ENCODE measurements around the gene EIF1AD.

EIF1AD gene

DNA sequence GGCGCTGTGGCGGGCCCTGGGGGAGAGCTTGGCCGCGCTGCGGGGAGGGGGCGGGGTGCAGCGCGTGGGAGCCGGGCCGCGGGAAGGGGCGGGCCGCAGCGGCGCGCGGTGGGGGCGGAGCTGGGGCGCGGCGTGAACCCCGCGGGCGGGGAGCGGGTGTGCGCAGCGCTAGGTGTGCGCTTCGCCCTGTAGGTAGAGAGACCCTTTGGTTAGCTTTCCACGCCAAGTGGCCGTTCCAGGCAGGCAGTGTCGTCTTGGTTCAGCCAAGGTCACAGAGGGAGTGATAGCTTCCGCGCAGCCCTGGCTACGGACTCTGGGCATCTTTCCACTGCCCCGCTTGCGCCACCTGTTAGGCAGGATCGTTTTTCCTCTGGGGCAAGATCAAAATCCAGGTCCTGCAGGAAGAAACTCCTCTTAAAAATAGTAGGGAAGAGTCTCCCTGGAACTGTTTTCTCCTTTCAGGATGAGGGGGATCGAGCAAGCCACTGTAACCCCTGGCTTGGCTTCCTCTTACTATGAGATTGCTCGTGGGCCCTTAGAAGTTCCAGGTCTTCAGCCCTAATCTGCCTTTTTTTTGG is 780 bp upstream of the EIF1AD start:
- DNase-seq: peak; percentile 39

DNA sequence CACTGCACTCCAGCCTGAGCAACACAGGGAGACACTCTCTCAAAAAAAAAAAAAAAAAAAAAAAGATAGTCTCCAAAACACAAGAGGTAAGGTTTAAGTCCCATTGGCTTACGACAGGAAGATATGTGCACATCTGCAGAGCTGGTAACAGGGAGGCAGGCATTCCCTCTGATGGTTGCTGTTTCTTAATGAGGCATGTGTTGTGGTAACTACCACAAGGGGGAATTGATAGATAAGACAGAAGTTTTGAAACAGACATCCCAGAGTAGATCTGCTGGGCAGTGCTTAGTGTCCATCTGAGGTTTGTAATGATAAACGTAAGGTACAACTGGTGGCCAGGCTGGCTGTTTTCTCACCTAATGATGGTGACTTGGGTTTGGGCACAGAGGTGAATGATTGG is 4.7 kb downstream of the EIF1AD start:
- no peak for DNase-seq

DNA sequence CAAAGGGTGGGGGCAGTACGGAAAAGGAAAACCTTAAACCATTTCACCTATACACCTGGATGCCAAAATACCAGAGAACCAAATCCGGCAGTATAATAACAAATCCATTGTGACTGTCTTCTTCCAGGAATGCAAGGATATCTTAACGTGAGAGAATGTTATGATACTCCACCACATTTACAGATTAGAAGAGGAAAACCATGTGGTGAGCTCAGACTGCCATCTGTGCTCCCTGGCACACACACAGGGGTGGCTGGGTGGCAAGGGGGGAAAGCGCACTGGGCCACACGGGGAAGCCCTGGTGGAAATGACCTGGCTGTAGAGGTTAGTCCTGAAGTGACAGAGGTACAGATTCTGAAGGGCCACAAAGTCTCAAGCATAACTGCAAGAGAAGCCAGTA is 9.9 kb downstream of the EIF1AD start:
- DNase-seq: no peak

DNA sequence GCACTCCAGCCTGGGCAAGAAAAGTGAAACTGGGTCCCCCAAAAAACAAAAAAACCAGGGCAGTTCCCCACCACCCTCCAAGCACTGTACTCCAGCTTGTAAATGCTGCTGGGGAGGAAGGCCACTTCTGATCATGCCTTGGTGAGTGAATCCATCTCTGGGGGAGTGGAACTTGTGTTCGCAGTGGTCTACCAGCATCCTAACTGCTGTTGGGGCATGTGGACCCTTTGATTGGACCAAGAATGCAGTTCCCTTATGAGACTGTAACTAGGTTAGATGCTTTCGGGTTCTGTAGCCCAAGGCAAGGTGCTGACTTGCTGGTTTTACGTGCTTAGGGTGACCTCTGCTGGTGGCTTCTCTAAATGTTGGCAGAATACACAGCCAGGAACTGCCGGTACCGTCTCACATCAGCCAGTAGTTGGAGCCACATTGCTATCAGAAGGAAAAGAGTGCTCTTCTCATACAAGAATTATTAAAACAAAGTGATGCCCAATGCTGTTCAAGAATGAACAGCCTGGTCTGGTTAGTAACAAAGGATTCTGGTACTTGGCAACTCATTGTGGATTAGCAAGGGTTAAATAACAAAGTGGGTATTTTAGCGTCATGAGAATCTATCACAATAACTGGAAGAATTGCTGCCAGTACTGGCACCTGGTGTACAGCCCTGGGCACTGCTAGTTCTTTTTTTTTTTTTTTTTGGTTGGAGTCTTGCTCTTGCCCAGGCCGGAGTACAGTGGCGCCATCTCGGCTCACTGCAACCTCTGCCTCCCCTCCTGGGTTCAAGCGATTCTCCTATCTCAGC is 13.0 kb downstream of the EIF1AD start:
- peak; percentile 65 for DNase-seq

DNA sequence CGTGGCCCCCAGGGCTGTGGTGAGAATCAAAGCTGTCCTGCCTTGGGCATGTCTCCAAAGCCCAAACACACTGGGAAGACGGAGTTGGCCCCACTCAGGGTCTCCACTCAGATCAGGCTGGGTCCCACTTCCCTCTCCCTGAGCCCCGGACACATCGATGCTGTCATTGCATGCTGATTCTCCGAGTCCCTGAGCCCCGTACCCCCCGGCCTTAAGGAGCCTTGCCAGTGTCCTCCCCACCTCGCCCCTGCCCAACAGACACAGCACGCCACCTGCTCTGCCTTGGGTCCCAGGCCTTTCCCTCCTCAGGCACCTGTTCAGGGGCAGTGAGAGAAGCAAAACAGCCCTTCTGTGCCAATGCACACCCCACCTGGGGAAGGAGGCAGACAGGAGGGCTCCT is 14.6 kb downstream of the EIF1AD start:
- no peak for DNase-seq

DNA sequence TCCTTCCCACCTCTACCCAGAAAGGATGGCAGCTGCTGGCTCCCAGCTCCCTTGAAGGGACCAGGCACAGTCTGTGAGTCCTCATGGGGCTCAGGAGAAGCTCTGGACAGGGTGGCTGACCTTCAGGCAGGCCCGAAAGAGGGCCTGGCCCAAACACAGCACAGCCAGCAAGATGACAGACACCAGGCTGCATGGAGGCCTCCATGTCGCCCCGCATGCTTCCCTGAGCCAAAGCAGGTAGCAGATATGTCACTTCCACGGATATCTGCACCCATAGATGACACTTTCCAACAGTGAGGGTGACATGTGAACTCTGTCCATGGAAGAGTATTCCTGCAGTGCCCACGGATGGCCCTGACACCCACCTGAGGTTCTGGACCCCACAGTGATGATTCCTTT is 18.4 kb downstream of the EIF1AD start:
- no peak for DNase-seq

DNA sequence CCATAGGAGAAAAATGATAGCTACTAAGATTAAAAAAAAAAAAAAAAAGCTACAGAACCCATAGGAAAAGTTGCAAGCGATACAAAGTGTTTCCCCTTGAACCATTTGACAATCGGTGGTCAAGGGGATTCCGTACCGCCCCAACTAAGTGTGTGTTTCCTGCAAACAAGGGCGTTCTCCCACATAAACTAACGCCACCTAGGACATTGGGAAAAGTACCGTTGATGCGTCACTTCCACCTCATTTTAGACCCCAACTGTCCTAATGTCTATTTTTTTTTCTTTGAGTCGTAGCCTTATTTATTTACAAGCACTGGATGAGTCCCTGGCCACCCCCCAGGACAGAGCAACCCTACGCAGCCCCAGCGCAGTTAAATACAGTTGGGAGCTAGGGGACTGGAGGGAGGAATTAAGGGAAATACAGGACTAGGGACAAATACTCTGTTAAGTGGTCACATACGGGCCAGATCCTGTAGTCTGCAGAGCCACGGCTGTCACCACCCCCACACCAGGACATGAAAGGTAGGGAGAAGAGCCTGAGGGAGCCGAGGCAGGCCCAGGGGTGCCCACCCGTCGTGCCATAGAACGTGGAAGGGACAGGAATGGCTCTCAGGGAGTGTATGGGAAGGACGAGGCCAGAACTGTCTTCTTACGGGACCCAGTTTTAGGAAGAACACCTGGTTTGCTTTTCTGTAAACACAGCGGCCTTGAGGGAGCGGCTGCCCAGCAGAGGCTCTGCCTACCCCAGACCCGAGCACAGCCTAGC is 19.0 kb downstream of the EIF1AD start:
- no peak for DNase-seq

DNA sequence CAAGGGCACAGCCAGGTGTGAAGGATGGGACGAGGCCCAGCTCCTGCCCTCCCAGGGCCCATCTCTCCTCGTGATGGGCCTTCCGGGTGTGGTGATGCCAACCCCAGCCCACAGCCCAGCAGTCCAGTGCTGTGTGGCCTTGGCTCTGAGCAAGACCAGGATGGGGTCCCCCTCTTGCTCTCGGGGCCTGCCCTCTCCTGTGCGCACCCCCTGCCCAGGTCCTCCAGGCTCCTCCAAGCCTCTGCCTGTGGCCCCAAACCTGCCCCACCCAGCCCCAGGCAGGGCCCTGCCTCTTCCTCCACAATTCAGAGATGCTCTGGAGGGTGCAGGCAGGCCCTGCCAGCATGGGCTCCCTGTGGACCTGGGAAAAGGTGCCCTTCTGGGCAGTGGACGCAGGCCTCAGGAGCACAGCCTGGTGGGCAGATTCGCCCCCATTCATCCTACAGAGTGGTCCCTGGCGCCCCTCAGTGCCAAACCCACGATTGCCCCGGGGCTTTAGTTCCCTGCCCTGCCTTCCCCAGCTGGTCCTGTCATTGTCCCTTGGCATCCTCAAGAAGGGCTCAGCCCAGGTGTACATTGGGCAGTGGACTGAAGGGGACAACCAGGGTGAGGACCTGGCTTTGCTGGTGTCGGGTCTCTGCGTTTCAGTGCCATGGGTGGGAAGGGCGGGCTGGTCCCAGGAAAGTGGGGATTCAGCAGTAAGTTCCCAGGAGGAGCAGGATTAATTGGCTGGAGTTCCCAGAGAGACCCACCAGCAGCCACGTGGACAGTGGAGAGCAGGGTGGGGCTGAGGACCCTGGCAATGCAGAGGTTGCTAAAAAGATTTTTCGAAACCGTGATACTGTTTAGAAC is 19.8 kb downstream of the EIF1AD start:
- no peak for DNase-seq

DNA sequence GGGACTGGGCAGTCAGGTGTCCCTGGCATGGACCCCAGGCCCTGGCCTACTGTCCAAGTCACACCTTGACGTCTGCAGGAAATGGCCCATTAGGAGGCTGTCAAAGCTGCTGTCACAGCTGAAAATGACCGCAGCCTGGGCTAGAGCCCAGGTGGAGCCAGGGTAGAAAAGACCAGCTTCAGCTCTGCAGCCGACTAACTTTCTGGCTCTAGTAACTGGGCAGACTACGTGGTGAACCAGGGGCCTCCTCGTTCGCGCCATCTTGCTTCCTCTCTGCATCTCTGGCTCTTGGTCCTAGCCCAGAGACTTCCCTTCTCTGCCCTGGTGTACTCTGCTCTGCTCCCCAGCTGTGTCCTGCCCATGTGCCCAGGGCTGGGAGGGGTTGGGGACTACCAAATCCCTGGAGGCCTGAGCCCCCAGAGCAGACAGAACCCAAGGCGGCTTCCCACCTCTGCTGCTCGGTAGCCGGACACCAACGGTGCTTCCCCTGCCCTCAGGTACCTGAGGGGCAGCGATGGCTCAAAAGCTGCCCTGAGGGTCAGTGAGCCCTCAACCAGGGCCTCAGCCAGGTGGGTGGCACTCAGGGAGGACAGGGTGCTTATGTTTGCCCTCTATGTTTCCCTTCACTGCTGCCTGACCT is 20.7 kb downstream of the EIF1AD start:
- no peak for DNase-seq

DNA sequence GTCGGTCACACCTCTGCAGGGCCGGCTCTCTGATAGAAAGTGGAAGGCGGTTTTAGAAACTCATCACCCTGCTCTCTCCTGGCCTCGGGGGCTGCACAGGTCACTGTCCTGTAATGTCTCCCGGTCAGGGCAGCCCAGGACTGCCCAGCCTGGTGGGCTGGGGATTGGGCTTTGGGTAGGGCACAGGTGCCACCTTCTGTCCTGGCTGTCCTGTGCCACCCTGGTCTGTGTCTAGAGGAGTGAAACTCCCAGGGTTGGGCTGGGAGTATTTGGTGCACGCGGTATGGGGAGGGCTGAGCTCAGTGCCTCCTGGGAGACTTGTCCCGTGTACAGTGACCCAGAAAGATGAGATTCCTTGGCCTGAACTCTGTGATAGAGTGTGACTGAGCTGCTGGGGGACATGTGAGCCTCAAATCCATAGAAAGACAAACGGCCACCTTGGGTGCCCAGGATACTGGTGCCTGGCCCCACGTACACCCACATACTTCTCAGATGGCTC is 22.6 kb downstream of the EIF1AD start:
- DNase-seq: no peak

DNA sequence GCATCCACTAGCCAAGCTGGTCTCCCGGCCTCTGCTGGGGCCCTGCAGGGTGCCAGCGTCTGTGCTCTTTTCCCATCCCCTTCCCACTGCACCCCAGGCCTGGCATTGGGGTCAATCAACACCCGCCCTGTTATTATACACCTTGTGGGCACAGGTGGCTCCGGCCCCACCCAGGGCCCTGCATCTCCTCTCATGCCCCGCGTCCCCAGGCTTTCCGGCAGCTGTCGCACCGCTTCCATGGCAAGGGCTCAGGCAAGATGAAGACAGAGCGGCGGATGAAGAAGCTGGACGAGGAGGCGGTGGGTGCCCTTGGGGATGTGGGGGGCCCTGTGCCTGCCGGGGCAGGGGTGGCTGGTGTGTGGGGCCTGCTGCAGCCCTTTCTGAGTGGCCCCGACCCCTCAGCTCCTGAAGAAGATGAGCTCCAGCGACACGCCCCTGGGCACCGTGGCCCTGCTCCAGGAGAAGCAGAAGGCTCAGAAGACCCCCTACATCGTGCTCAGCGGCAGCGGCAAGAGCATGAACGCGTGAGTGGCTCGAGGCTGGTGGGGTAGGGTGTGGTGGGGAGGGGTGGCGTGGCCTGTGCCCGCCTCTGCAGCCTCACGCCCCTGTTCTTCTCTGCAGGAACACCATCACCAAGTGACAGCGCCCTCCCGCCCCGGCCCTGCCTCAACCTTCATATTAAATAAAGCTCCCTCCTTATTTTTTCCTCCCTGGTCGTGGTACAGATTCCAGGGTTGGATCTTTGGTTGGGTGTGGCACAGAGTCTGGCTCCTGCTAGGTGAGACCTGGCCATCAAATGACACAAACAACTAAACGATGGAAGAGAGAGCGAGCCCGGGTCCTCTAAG is 23.3 kb downstream of the EIF1AD start:
- DNase-seq: no peak

DNA sequence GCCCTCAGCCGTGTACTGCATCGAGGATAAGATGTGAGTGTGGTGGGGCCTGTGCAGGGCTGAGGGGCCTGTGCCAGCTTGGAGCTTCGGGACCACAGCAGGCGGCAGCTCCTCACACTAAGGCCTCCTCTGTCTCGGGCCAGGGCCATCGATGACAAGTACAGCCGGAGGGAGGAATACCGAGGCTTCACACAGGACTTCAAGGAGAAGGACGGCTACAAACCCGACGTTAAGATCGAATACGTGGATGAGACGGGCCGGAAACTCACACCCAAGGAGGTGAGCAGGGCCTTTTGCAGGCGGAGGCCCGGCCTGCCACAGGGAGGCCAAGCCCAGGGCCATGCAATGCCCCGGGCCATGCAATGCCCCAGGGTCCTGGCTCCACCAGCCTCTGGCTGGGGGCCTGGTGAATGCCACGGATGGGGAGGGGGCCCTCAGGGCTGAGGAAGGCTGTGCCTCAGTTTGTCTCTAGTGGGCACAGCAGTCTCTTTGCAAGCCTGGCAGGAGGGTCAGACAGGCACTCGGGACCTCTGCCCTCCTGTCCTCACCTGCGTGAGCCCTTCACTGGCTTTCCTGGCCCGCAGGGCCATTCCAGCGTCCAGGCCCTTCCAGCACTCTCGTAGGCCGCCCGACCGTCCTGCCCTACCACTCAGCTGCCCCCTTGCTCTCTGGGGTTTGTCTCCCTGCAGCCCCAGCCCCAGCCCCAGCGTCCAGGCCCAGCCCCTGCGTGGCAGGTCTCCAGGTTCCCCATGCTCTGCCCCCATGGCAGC is 24.2 kb downstream of the EIF1AD start:
- DNase-seq: no peak

DNA sequence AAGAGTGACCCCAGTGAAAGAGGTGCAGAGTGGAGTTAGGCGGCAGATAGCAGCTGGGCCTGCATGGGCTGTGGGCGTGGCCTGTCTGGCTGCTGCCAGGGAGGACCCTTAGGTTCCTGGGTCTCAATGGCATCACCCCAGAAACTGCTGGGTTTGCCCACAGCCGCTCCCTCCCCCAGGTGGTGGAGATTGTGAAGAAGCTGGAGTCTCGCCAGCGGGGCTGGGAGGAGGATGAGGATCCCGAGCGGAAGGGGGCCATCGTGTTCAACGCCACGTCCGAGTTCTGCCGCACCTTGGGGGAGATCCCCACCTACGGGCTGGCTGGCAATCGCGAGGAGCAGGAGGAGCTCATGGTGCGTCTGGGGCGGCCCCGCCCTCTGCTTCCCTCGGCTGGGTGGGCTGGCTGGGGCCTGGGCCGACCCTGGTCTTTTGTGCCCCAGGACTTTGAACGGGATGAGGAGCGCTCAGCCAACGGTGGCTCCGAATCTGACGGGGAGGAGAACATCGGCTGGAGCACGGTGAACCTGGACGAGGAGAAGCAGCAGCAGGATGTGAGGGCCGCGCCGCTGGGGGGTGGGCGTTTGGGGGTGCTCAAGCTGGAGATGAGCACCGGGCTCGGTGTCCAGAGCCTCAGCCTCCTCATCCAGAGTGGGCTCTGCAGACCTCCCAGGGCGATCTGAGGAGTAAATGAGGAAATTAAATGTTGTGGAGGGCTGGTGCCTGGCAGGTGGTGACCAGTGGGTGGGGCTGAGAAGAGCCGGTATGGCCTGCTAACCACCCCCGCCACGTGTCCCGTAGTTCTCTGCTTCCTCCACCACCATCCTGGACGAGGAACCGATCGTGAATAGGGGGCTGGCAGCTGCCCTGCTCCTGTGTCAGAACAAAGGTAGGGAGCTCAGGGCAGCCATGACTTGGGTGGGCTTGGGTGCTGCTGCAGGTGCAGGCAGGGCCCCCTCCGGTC is 25.5 kb downstream of the EIF1AD start:
- no peak for DNase-seq

DNA sequence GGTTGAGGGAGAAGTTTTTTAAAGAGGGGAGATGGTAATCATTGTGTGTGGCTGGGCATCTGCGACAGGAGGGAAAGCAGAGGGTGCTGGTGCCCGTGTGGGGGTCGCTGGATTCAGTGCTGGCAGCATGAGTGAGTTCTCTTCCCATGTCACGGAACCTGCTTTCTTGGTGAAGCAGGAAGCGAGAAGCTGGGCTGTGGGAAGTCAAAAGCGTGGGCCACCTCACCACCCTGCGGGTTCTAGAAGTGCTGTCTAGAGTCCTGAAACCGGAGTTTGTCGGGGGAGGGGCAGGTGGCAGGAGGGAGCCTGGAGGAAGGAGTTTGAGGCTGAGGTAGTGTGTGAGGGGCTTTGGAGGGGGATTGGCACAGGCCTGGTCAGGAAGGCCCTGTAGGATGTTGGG is 26.2 kb downstream of the EIF1AD start:
- no peak for DNase-seq

DNA sequence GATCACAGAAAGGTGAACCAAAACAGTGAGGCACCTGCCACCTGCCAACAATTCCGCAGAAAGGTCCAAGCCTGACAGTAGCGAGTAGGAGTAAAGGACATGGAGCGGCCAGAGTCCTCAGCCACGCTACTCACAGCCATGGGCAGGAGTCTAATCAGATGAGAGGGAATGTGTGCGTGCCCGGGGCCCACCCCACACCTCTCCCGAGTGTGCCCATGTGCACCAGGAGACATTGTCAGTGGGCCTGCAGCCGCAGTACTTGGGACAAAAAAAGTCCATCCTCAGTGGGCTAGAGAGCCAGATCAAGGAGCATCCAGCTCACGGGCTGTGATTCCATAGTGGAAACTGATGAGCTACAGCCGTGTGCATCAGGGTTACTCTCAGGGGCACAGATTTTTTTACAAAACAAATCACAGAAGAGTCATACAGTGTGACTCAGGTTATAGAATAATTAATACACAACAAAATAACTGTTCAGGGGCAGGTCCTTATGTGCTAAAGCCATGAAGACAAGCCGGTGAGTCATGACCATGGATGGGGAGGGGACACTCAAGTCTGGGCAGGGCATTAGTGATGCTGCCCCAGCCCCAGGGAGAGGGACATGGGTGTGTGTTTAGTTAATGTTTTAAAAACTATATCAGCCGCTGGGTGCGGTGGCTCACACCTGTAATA is 28.4 kb downstream of the EIF1AD start:
- no peak for DNase-seq

DNA sequence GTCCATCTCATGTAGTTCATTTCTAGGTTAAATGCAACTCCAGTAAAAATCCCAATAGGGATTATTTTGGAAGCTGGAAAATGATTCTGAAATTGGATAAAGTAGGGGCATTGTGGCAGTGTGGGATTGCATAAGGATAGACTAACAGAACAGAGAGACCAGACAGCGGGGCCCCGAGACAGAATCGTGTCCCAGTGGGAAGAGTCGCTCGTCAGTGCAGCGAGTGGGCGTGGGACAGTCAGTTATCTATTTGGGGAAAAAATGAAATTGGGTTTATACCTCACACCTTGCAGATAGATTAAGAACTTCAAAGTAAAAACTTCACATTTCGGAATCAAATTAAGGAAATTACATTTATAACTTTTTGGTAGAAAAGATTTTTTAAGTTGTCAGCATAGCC is 29.8 kb downstream of the EIF1AD start:
- DNase-seq: no peak

DNA sequence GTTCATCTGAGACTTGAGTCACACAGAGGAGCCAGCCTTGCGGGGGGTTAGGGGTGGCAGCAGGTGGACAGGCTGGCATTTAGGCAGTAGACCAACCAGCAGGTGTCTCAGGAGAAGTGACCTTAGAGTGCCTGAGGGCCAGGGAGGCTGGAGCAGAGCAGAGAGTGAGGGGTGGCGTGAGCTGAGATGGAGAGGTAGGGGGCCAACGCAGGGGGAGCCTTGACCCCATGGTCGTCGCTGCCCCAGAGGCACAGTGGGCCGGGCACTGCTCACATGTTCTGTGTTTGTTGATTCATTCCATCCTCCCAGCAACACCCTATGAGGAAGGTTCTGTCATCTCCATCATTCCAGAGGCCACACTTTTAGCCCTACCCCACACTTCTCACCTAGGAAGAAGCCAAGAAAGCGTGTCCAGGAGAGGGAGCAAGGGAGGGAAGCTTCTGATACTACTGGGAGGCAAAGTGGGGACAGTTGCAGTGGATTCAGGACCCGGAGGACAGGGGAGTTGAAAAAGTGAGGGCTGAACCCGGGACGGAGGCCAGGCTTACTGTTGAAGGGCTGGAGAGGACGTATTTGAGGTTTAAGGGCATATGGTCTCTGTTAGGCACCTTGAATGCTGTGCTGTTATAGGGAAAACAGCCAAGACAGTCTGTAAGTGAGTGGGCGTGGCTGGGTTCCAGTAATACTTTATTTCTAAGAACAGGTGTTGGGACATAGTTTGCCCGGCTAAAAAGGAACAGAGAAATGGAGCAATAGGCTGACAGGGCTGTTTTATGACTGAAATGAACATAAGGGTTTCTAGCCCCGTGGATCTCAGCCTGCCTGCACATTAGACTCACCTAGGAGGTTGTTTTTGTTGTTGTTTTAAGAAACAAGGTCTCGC is 33.1 kb downstream of the EIF1AD start:
- DNase-seq: no peak

All from NCI-H226 (cell line).